NOMO-1 (cell line): ENCODE results near the gene RPRD1A.
A peak's percentile ranks its signal among the peaks of the same experiment; 100 is the strongest.
"Not testable (repeated sequence)": the region's sequence is repeated elsewhere in the genome, so short reads cannot be mapped to it uniquely, and the experiment has no call there.

ENCODE experiments used
- DNase-seq, 2 experiments: peaks; one replicate each; lab custom pipeline; 2025; ENCODE audit not compliant: unreplicated experiment in 2 of 2; lab: John Stamatoyannopoulos, UW

The RPRD1A gene

GRCh38 chr18:36067055-36067957, at the start of gene RPRD1A:
RPRD1A (minus strand) TSS chr18:36067559; CDS start chr18:36067404, 155 bp downstream.
- DNase-seq: peak; percentile 93

DNA sequence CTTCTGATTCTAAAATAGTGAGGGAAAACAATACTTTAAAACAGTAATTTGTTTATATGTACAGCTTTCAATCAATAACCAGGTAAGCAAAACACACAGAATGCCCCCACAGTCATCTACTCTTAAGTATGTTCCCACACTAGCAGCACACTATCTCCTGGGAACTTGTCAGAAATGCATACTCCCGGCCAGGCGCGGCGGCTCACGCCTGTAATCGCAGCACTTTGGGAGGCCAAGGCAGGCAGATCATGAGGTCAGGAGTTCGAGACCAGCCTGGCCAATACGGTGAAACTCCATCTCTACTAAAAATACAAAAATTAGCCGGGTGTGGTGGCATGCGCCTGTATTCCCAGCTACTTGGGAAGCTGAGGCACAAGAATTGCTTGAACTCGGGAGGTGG, 49.4 kb upstream of the RPRD1A start:
- DNase-seq: not testable (repeated sequence)

DNA sequence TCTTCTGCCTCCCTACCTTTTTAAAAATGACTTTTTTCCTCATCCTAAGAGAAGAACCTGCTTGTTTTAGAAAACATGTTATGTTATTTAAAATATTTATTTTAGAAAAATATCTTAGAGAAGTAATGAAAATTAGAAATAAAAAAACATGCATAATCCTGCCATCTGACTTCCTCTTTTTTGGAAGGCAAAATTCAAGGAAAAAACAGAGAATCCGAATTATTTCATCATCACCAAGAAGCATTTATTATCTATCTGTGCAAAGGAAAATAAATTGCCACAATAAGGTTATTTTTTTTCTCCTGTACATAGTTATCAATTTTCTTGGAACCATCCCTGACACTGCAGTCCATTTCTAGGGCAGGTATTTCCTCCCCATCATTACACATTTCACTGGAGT, 47.4 kb upstream of the RPRD1A start:
- DNase-seq: no peak

- DNase-seq: no peak
Observed at GRCh38 chr18:36114251-36114650, 46.9 kb upstream of the RPRD1A start.

DNA sequence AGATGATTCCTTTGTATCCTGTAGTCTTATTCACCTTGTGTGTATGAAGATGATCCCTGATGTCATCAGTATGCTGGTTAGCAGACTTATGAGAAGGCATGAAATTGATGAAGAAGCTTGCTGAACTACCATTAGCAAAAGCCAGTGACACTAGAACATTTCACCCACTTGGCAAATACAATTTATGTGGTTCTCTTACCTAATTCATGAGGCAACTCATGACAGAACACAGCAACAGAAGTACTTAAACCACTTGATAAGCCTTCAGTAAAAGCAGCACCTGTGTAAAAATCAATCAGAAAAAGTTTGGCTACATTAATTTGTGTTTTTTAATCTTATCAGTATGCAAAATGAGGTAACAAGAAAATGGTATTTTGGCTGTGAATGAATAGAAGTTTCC, 44.9 kb upstream of the RPRD1A start:
- no peak for DNase-seq

GRCh38 chr18:36109737-36110136, 42.4 kb upstream of the RPRD1A start:
- DNase-seq: no peak

DNA sequence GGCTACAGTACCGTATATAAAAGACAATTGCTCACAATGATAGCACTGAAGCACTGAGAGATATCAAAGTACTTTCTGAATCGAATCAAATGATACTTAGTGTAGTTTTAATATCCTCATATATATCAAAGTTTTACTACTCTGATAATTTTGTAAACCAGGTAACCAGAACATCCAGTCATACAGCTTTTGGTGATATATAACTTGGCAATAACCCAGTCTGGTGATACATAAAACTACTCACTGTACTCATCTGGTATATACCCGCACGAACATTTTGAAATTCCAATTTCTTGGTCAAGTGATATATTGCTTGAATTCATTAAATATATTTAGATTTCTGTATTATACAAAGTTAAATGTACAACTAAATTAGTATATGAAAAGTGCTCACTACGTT, 41.2 kb upstream of the RPRD1A start:
- DNase-seq: no peak

- no peak for DNase-seq
Observed at GRCh38 chr18:36108196-36108595, 40.8 kb upstream of the RPRD1A start.

- no peak for DNase-seq
Observed at GRCh38 chr18:36107477-36107876, 40.1 kb upstream of the RPRD1A start.

- DNase-seq: no peak
Observed at GRCh38 chr18:36104749-36105148, 37.4 kb upstream of the RPRD1A start.

DNA sequence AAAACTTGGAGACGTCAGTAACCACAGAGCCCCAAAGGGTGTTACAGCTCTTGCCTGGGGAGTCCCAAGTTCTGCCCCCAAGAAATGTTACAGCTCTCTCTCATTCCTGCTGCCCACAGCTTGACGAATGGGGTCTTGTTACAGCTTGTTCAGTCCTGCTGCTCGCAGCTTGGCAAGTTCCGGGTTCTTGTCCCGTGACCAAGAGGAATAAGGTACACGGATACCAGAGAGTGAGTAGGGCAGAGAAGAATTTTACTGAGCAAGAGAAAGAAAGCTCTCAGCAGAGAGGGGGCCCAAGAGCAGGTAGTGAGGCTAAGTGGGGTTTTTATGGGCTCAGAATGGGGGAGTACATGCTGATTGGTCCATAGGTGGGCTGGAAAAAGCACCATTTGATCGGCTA, 34.6 kb upstream of the RPRD1A start:
- no peak for DNase-seq

GRCh38 chr18:36099311-36099710, 32.0 kb upstream of the RPRD1A start:
- no peak for DNase-seq

DNA sequence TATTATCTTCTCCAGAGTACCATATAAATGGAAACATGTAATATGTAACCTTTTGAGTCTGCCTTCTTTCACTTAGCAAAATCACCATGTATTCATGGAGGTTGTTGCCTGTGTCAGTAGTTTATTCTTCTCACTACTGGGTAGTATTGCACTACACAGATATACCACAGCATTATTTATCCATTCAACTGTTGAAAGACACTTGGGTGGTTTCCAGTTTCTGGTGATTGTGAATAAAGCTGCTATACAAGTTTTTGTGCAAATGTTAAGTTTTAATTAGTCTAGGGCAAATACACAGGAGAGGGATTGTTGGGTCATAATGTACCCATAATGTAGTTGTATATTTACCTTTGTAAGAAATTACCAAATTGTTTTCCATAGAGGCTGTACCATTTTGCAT, 29.6 kb upstream of the RPRD1A start:
- no peak for DNase-seq

DNA sequence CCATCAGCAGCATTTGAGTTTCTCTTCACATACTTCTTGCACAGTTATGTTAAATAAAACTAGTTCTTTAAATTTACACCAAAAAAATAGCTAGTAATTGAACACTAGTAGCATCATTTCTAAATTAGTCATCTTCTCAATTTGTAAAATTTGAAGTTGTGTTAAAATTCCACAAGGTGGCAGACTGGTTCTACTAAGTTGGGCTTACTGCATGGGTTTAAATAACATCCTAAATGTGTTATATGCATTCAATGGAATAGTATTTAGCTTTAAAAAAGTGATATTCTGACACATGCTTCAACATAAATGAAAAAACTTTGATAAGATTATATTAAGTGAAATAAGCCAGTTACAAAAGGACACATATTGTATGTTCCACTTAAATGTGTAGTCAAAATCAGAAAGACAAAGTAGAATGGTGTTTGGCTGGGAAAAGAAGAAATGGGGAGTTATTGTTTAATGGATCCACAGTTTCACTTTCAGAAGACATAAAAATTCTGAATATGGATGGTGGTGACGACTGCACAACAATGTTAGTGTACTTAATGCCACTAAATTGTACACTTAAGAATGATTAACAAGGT, 28.7 kb upstream of the RPRD1A start:
- peak in 1 of 2 experiments; percentile 66 for DNase-seq

GRCh38 chr18:36094431-36094830, 27.1 kb upstream of the RPRD1A start:
- no peak for DNase-seq

DNA sequence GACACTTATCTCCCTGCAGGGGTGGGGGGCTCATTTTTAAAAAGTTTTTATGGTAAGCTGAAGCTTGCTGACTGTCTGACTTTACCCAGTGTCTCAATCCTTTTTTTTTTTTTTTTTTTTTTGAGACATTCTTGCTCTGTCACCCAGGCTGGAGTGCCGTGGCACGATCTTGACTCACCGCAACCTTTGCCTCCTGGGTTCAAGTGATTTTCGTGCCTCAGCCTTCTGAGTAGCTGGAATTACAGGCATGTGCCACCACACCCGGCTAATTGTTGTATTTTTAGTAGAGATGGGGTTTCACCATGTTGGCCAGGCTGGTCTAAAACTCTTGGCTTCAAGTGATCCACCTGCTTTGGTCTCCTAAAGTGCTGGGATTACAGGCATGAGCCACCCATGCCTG, 24.8 kb upstream of the RPRD1A start:
- not testable (repeated sequence) for DNase-seq

- no peak for DNase-seq
Observed at GRCh38 chr18:36089001-36089400, 21.6 kb upstream of the RPRD1A start.

- DNase-seq: no peak
Observed at GRCh38 chr18:36088256-36088655, 20.9 kb upstream of the RPRD1A start.

- no peak for DNase-seq
Observed at GRCh38 chr18:36086186-36086585, 18.8 kb upstream of the RPRD1A start.

GRCh38 chr18:36085195-36085594, 17.8 kb upstream of the RPRD1A start:
- no peak for DNase-seq

- DNase-seq: peak in 1 of 2 experiments; percentile 43
Observed at GRCh38 chr18:36083729-36084128, 16.4 kb upstream of the RPRD1A start.

- not testable (repeated sequence) for DNase-seq
Observed at GRCh38 chr18:36081118-36081517, 13.8 kb upstream of the RPRD1A start.
